Osteoblast (primary cell): ENCODE results near the gene GRIK3. TPM values are rescaled to one million over a fixed set of nuclear protein-coding genes. Genes with fewer than 3 reads are reported as not detected.

Experiments used
- DNase-seq: peaks from one replicate; pipeline ENCODE4 v3.0.0; 2011; ENCODE audit warnings: low spot score, mixed read lengths; ENCODE audit not compliant: insufficient read length; ENCODE audit errors: missing footprints
- H2AFZ ChIP-seq: 2 replicates; pipeline ENCODE4 v1.6.0; 2011; ENCODE audit warnings: mild to moderate bottlenecking, low read length
- H3K27ac ChIP-seq: 2 replicates; pipeline ENCODE4 v1.5.1; 2011; ENCODE audit warnings: mild to moderate bottlenecking, low read depth, low read length, moderate library complexity
- H3K27me3 ChIP-seq: 2 replicates; pipeline ENCODE4 v1.6.0; 2012; ENCODE audit warnings: mild to moderate bottlenecking, control low read depth, inconsistent platforms, low read length, moderate library complexity; ENCODE audit not compliant: insufficient read depth
- H3K36me3 ChIP-seq: 2 replicates; pipeline ENCODE4 v1.5.1; 2011; ENCODE audit warnings: mild to moderate bottlenecking, low read length, control low read depth, moderate library complexity; ENCODE audit not compliant: insufficient read depth
- H3K4me1 ChIP-seq: 2 replicates; pipeline ENCODE4 v1.5.1; 2011; ENCODE audit warnings: mild to moderate bottlenecking, low read length, control low read depth, moderate library complexity; ENCODE audit not compliant: insufficient read depth
- H3K4me2 ChIP-seq: 2 replicates; pipeline ENCODE4 v1.6.0; 2011; ENCODE audit warnings: mild to moderate bottlenecking, low read length; ENCODE audit not compliant: insufficient read depth
- H3K4me3 ChIP-seq: fragments of 200-600 bp; sonication (generic); 3 replicates; pipeline ENCODE4 v1.5.1; 2012; ENCODE audit warnings: mild to moderate bottlenecking, low read length, inconsistent platforms; ENCODE audit not compliant: insufficient read depth
- H3K79me2 ChIP-seq: 2 replicates; pipeline ENCODE4 v1.6.0; 2012; ENCODE audit warnings: mild to moderate bottlenecking, low read length, control low read depth, inconsistent platforms; ENCODE audit not compliant: insufficient read depth
- H3K9me3 ChIP-seq: 2 replicates; pipeline ENCODE4 v1.5.1; 2011; ENCODE audit warnings: low read depth, low read length, control low read depth
- H4K20me1 ChIP-seq: 2 replicates; pipeline ENCODE4 v1.6.0; 2012; ENCODE audit warnings: mild to moderate bottlenecking, low read length, control low read depth; ENCODE audit not compliant: insufficient read depth
- CTCF ChIP-seq: IDR thresholded peaks from 2 replicates; pipeline ENCODE4 v1.5.1; 2011; ENCODE audit warnings: mild to moderate bottlenecking, low read depth, low read length, moderate library complexity; ENCODE audit errors: extremely low read depth
- total RNA-seq: library from RNA; depleted of rRNA; stranded (reverse); fragments of >200 nt; gene quantifications from 2 replicates; pipeline ENCODE4 v1.2.3, GENCODE V29; 2012

GRIK3 gene
- total RNA-seq, 1 donor = not detected

- Histone ChIP-seq H3K27me3 (no peaks in the 10 kb centered on the region), H3K4me2 (no peak overlapping the region), H4K20me1 (no peaks in the 10 kb centered on the region), H2AFZ (no peak overlapping the region), H3K4me3 (no peak overlapping the region), H3K9me3 (no peaks in the 10 kb centered on the region), H3K79me2 (no peaks in the 10 kb centered on the region), H3K36me3 (no peaks in the 10 kb centered on the region), H3K4me1 (no peaks in the 10 kb centered on the region), H3K27ac (no peak overlapping the region)
- no peak for TF ChIP-seq CTCF
- no peak for DNase-seq
These were observed 120.7 kb downstream of the GRIK3 start for GRCh38 chr1:36913484-36914060.

- H3K27ac ChIP-seq = no peak overlapping the region
- H3K27me3 ChIP-seq = no peaks in the 10 kb centered on the region
- H3K4me2 ChIP-seq = no peak overlapping the region
- no peak overlapping the region for H3K4me3 ChIP-seq
- TF ChIP-seq CTCF = no peak
- H4K20me1 ChIP-seq = no peaks in the 10 kb centered on the region
- no peaks in the 10 kb centered on the region for H3K9me3 ChIP-seq
- H3K79me2 ChIP-seq = no peaks in the 10 kb centered on the region
- H3K36me3 ChIP-seq = no peaks in the 10 kb centered on the region
- no peak for DNase-seq
- no peak overlapping the region for H2AFZ ChIP-seq
- H3K4me1 ChIP-seq = no peaks in the 10 kb centered on the region
These were observed 121.3 kb downstream of the GRIK3 start for GRCh38 chr1:36913016-36913415.

- Histone ChIP-seq H3K4me1 (no peaks in the 10 kb centered on the region), H3K9me3 (no peaks in the 10 kb centered on the region), H3K79me2 (no peaks in the 10 kb centered on the region), H3K27ac (no peak overlapping the region), H4K20me1 (no peaks in the 10 kb centered on the region), H3K27me3 (no peaks in the 10 kb centered on the region), H2AFZ (no peak overlapping the region), H3K4me2 (no peak overlapping the region), H3K4me3 (no peak overlapping the region), H3K36me3 (no peaks in the 10 kb centered on the region)
- DNase-seq = no peak
- TF ChIP-seq CTCF = no peak
These were observed 121.9 kb downstream of the GRIK3 start for GRCh38 chr1:36912365-36912865.

GRCh38 chr1:36911561-36912364, 122.6 kb downstream of the GRIK3 start:
- Histone ChIP-seq H3K36me3 (no peaks in the 10 kb centered on the region), H3K79me2 (no peaks in the 10 kb centered on the region), H3K4me3 (no peak overlapping the region), H2AFZ (no peak overlapping the region), H3K4me2 (no peak overlapping the region), H4K20me1 (no peaks in the 10 kb centered on the region), H3K27ac (no peak overlapping the region), H3K27me3 (no peaks in the 10 kb centered on the region), H3K9me3 (no peaks in the 10 kb centered on the region), H3K4me1 (no peaks in the 10 kb centered on the region)
- DNase-seq = no peak
- no peak for TF ChIP-seq CTCF
